GM12892 (cell line): ENCODE results near the gene CRIP2.

Experiments
- POLR2A ChIP-seq: IDR thresholded peaks from 2 replicates; pipeline ENCODE4 v1.6.1; 2011; ENCODE audit warnings: low read depth, low read length, control low read depth
- POLR2AphosphoS5 ChIP-seq: IDR thresholded peaks from 2 replicates; pipeline ENCODE4 v1.6.1; 2011; ENCODE audit warnings: low read depth, low read length, control low read depth
- TAF1 ChIP-seq: IDR thresholded peaks from 2 replicates; pipeline ENCODE4 v1.6.1; 2011; ENCODE audit warnings: low read depth, mild to moderate bottlenecking, control low read depth, low read length, borderline replicate concordance

- TF ChIP-seq POLR2A, result no peak
- no peak for TF ChIP-seq POLR2AphosphoS5
- no peak for TF ChIP-seq TAF1
Measured at GRCh38 chr14:105458571-105458970, 16.1 kb upstream of the CRIP2 start.
